HS-5 (cell line): ENCODE data around the gene ATP1A4.
"Not testable (repeated sequence)": the region's sequence is repeated elsewhere in the genome, so short reads cannot be mapped to it uniquely, and the experiment has no call there.

Experiments
- DNase-seq: peaks from one replicate; pipeline ENCODE4 v3.0.0-alpha.2; 2012; ENCODE audit warnings: low read depth

ATP1A4 gene

GRCh38 chr1:160123726-160124125 is 27.7 kb upstream of the ATP1A4 start:
- DNase-seq: no peak

GRCh38 chr1:160124705-160125478 is 26.5 kb upstream of the ATP1A4 start:
- peak; percentile 97 for DNase-seq

- peak; percentile 26 for DNase-seq
Measured at GRCh38 chr1:160125746-160126145, 25.7 kb upstream of the ATP1A4 start.

GRCh38 chr1:160126342-160126741 is 25.1 kb upstream of the ATP1A4 start:
- DNase-seq: not testable (repeated sequence)

- no peak for DNase-seq
Measured at GRCh38 chr1:160127381-160127780, 24.0 kb upstream of the ATP1A4 start.

- no peak for DNase-seq
Measured at GRCh38 chr1:160127865-160128523, 23.4 kb upstream of the ATP1A4 start.

GRCh38 chr1:160128636-160129035 is 22.8 kb upstream of the ATP1A4 start:
- DNase-seq: no peak

- DNase-seq: no peak
Measured at GRCh38 chr1:160129046-160129445, 22.4 kb upstream of the ATP1A4 start.

- no peak for DNase-seq
Measured at GRCh38 chr1:160129558-160129957, 21.8 kb upstream of the ATP1A4 start.

GRCh38 chr1:160129966-160130365 is 21.4 kb upstream of the ATP1A4 start:
- DNase-seq: no peak

- no peak for DNase-seq
Measured at GRCh38 chr1:160130486-160130885, 20.9 kb upstream of the ATP1A4 start.

GRCh38 chr1:160130939-160131338 is 20.5 kb upstream of the ATP1A4 start:
- DNase-seq: no peak

- no peak for DNase-seq
Measured at GRCh38 chr1:160131803-160132565, 19.4 kb upstream of the ATP1A4 start.

GRCh38 chr1:160133990-160134770 is 17.2 kb upstream of the ATP1A4 start:
- no peak for DNase-seq

GRCh38 chr1:160134791-160135572 is 16.4 kb upstream of the ATP1A4 start:
- no peak for DNase-seq

- DNase-seq: no peak
Measured at GRCh38 chr1:160136121-160136925, 15.1 kb upstream of the ATP1A4 start.

- no peak for DNase-seq
Measured at GRCh38 chr1:160136926-160137200, 14.5 kb upstream of the ATP1A4 start.

GRCh38 chr1:160137216-160137862 is 14.1 kb upstream of the ATP1A4 start:
- no peak for DNase-seq

- no peak for DNase-seq
Measured at GRCh38 chr1:160139840-160140239, 11.6 kb upstream of the ATP1A4 start.

- no peak for DNase-seq
Measured at GRCh38 chr1:160143695-160144094, 7.7 kb upstream of the ATP1A4 start.
